HCT116 (cell line): Measurements from ENCODE around the gene LTB4R. TPM values are rescaled to one million over a fixed set of nuclear protein-coding genes. Genes with fewer than 3 reads are reported as not detected.

Experiments
- ATAC-seq: fragments of 200-7000 bp; cut with Tn5 transposase; 2 replicates; pipeline ENCODE4 v1.9.1; 2020; ENCODE audit warnings: mild to moderate bottlenecking, moderate library complexity
- BruUV-seq: library from RNA; stranded (reverse); fragments of 400-500 nt; replicated peaks from 2 replicates; lab custom pipeline; 2021; lab: Mats Ljungman, UMichigan
- CTCF ChIA-PET: fragments of 300-600 bp; sonication (Branson Sonifier 250); formaldehyde crosslinking; loops from one replicate; lab custom pipeline; 2021; ENCODE audit warnings: antibody characterized with exemption; lab: Charles Lee
- POLR2A ChIA-PET: fragments of 300-600, 350-600 bp; sonication (Branson Sonifier 250); formaldehyde crosslinking; loops from one replicate; lab custom pipeline; 2021; ENCODE audit warnings: antibody characterized with exemption; lab: Charles Lee
- RAD21 ChIA-PET, 2 experiments: fragments of 300-600 bp; sonication (Branson Sonifier 250); formaldehyde crosslinking; loops; one replicate each; lab custom pipeline; 2023; ENCODE audit warnings: low total read pairs in 2 of 2; ENCODE audit not compliant: uncharacterized antibody in 2 of 2, unreplicated experiment in 2 of 2, low non-redundant PET in 1 of 2; lab: Charles Lee
- DNase-seq: peaks from one replicate; pipeline ENCODE4 v3.0.0-alpha.2; 2010; ENCODE audit warnings: low read depth, low spot score
- H2AFZ ChIP-seq: fragments of 200-600 bp; shearing (Covaris generic), sonication (generic); 2 replicates; pipeline ENCODE4 v1.6.1; 2017; ENCODE audit warnings: low read depth, mixed run types, mixed read lengths, antibody characterized with exemption, low read length; ENCODE audit not compliant: poor library complexity, severe bottlenecking
- H3K27ac ChIP-seq: 2 replicates; pipeline ENCODE4 v1.5.1; 2012; ENCODE audit warnings: low read depth, low read length
- H3K27me3 ChIP-seq: fragments of 200-600 bp; sonication (generic); 2 replicates; pipeline ENCODE4 v1.6.1; 2016; ENCODE audit warnings: mixed run types, low read length, mixed read lengths; ENCODE audit not compliant: insufficient read depth
- H3K36me3 ChIP-seq, 2 experiments: fragments of 200-500 bp in 1 of 2; fragments of 200-600 bp in 1 of 2; sonication (Bioruptor generic) in 1 of 2; sonication (generic) in 1 of 2; 2 replicates each; pipeline versions ENCODE4 v1.5.1 to v1.6.1; 2014 to 2016; ENCODE audit warnings: low read length in 2 of 2, inconsistent platforms in 1 of 2, mixed read lengths in 1 of 2, mixed run types in 1 of 2; ENCODE audit not compliant: insufficient read depth in 2 of 2, control insufficient read depth in 1 of 2
- H3K4me1 ChIP-seq, 2 experiments: fragments of 200-600 bp in 1 of 2; sonication (generic) in 1 of 2; 2 replicates each; pipeline versions ENCODE4 v1.5.1 to v1.6.1; 2012 to 2017; ENCODE audit warnings: low read length in 2 of 2, inconsistent platforms in 1 of 2, mild to moderate bottlenecking in 1 of 2, mixed read lengths in 1 of 2, mixed run types in 1 of 2, moderate library complexity in 1 of 2; ENCODE audit not compliant: insufficient read depth in 2 of 2, control insufficient read depth in 1 of 2
- H3K4me2 ChIP-seq: fragments of 200-600 bp; sonication (generic); 2 replicates; pipeline ENCODE4 v1.6.1; 2017; ENCODE audit warnings: mixed run types, low read length, mixed read lengths
- H3K4me3 ChIP-seq, 2 experiments: fragments of 200-600 bp in 1 of 2; sonication (generic) in 1 of 2; replicated peaks in 1 of 2; 2 replicates each; pipeline ENCODE4 v1.5.1; 2011 to 2016; ENCODE audit warnings: low read length in 2 of 2, control low read depth in 1 of 2, low read depth in 1 of 2, mild to moderate bottlenecking in 1 of 2, mixed read lengths in 1 of 2, mixed run types in 1 of 2
- H3K79me2 ChIP-seq: fragments of 200-600 bp; sonication (generic); 2 replicates; pipeline ENCODE4 v1.6.1; 2017; ENCODE audit warnings: mild to moderate bottlenecking, mixed run types, low read length, moderate library complexity, mixed read lengths; ENCODE audit not compliant: insufficient read depth
- H3K9ac ChIP-seq: fragments of 200-600 bp; sonication (generic); 2 replicates; pipeline ENCODE4 v1.6.1; 2016; ENCODE audit warnings: low read length, mixed read lengths
- H3K9me2 ChIP-seq: fragments of 200-600 bp; sonication (generic), shearing (Covaris generic); 2 replicates; pipeline ENCODE4 v1.6.1; 2017; ENCODE audit warnings: mixed run types, mild to moderate bottlenecking, moderate library complexity; ENCODE audit not compliant: insufficient read depth
- H3K9me3 ChIP-seq, 2 experiments: fragments of 200-500 bp in 1 of 2; fragments of 200-600 bp in 1 of 2; sonication (Bioruptor generic) in 1 of 2; sonication (generic) in 1 of 2; 2 replicates each; pipeline ENCODE4 v1.6.1; 2014 to 2017; ENCODE audit warnings: low read length in 2 of 2, mixed read lengths in 2 of 2, inconsistent platforms in 1 of 2, low read depth in 1 of 2, mild to moderate bottlenecking in 1 of 2, mixed run types in 1 of 2, moderate library complexity in 1 of 2; ENCODE audit not compliant: control insufficient read depth in 1 of 2, insufficient read depth in 1 of 2
- H4K20me1 ChIP-seq: fragments of 200-600 bp; sonication (generic), shearing (Covaris generic); 2 replicates; pipeline ENCODE4 v1.6.1; 2017; ENCODE audit warnings: mixed run types, mild to moderate bottlenecking, moderate library complexity; ENCODE audit not compliant: insufficient read depth
- ATF3 ChIP-seq: IDR thresholded peaks from 2 replicates; pipeline ENCODE4 v1.6.1; 2012
- CTCF ChIP-seq, 3 experiments: fragments of 200-600 bp in 1 of 3; sonication (generic) in 1 of 3; IDR thresholded peaks in 2 of 3; conservative IDR thresholded peaks in 1 of 3; 2 replicates each; pipeline ENCODE4 v1.5.1; 2012 to 2017; ENCODE audit warnings: low read depth in 2 of 3, low read length in 2 of 3, antibody characterized with exemption in 1 of 3, borderline replicate concordance in 1 of 3, control low read depth in 1 of 3, mild to moderate bottlenecking in 1 of 3, mixed read lengths in 1 of 3, mixed run types in 1 of 3, moderate library complexity in 1 of 3; ENCODE audit not compliant: insufficient read depth in 1 of 3
- ELF1 ChIP-seq: IDR thresholded peaks from 2 replicates; pipeline ENCODE4 v1.6.1; 2012; ENCODE audit warnings: low read depth, borderline replicate concordance
- EZH2phosphoT487 ChIP-seq: fragments of 200-600 bp; IDR thresholded peaks from 2 replicates; pipeline ENCODE4 v1.6.1; 2018; ENCODE audit warnings: antibody characterized with exemption, borderline replicate concordance
- REST ChIP-seq: IDR thresholded peaks from 2 replicates; pipeline ENCODE4 v1.6.1; 2012; ENCODE audit warnings: low read depth
- SRF ChIP-seq: IDR thresholded peaks from 2 replicates; pipeline ENCODE4 v1.6.1; 2012; ENCODE audit warnings: low read depth
- YY1 ChIP-seq: IDR thresholded peaks from 2 replicates; pipeline ENCODE4 v1.6.1; 2011; ENCODE audit warnings: low read length, low read depth, moderate library complexity, mild to moderate bottlenecking; ENCODE audit not compliant: insufficient replicate concordance; ENCODE audit errors: extremely low read depth
- ZBTB33 ChIP-seq: IDR thresholded peaks from 2 replicates; pipeline ENCODE4 v1.6.1; 2011; ENCODE audit warnings: mild to moderate bottlenecking, low read length, moderate library complexity; ENCODE audit not compliant: insufficient replicate concordance; ENCODE audit errors: extremely low read depth
- ZNF274 ChIP-seq: fragments of 200-500 bp; sonication (Bioruptor generic); IDR thresholded peaks from 2 replicates; pipeline ENCODE4 v1.6.1; 2014; ENCODE audit warnings: mild to moderate bottlenecking, low read depth, low read length, inconsistent platforms
- intact Hi-C: fragments of 100-400 bp; cut with micrococcal nuclease; formaldehyde crosslinking; loops from 2 replicates; pipeline ENCODE4 v1.10.0; 2022
- total RNA-seq: library from RNA; stranded (reverse); gene quantifications from one replicate; pipeline ENCODE4 v1.2.1, GENCODE V29; 2021; ENCODE audit not compliant: unreplicated experiment

The LTB4R gene
- total RNA-seq, 1 experiment from 2014 or later = 14.8 TPM

- POLR2A ChIA-PET = no interaction called here
These were observed 44.9 kb downstream of the LTB4R start for GRCh38 chr14:24356208-24356607.

More at GRCh38 chr14:24356208-24356607, 44.9 kb downstream of the LTB4R start:
- Histone ChIP-seq H3K4me2 (no peak overlapping the region), H3K9me3 (no peaks in the 10 kb centered on the region), H3K9ac (no peak overlapping the region), H3K4me3 (no peak overlapping the region), H3K4me1 (peaks cover 5 to 22% of the 10 kb centered on the region in 2 experiments; a peak in 3 of 4 replicates), H4K20me1 (no peaks in the 10 kb centered on the region), H3K36me3 (no peaks in the 10 kb centered on the region), H2AFZ (no peak overlapping the region), H3K27ac (no peak overlapping the region), H3K27me3 (no peaks in the 10 kb centered on the region), H3K9me2 (no peaks in the 10 kb centered on the region), H3K79me2 (no peaks in the 10 kb centered on the region)
- TF ChIP-seq CTCF (IDR thresholded peaks at IDR 0.05 in 2 of 3, conservative IDR thresholded peaks at IDR 0.05 in 1 of 3; ENCODE audit: borderline replicate concordance in 1 of 3, insufficient read depth in 1 of 3, low read depth in 2 of 3, low read length in 2 of 3) (no peak), SRF (no peak), REST (no peak), ATF3 (no peak), ZNF274 (no peak), YY1 (no peak), EZH2phosphoT487 (no peak), ZBTB33 (no peak), ELF1 (no peak)
- ChIA-PET RAD21 (no interaction called here), CTCF (no interaction called here)
- intact Hi-C loops = no loop called here
- DNase-seq (no peak), ATAC-seq (no peak)
- no TSS peak for BruUV-seq
